ENCODE data around the gene RDH12.

RDH12 gene

GRCh38 chr14:67768219-67768618 lies 66.5 kb downstream of the RDH12 start:
- Histone ChIP-seq H3K4me3 (ENCODE audit: severe bottlenecking) (no peak overlapping the region), H3K9me3 (ENCODE audit: severe bottlenecking) (no peaks in the 10 kb centered on the region), H3K27ac (ENCODE audit: poor library complexity, severe bottlenecking) (no peak overlapping the region), H3K36me3 (ENCODE audit: low read depth) (peaks cover 86% of the 10 kb centered on the region), H3K4me1 (ENCODE audit: insufficient read depth, poor library complexity, severe bottlenecking) (no peaks in the 10 kb centered on the region), H3K27me3 (ENCODE audit: insufficient read depth, poor library complexity, severe bottlenecking) (no peaks in the 10 kb centered on the region)
- ATAC-seq (ENCODE audit: low read depth) (no peak), DNase-seq (ENCODE audit: low spot score) (no peak)
- TF ChIP-seq CTCF (IDR thresholded peaks at IDR 0.05; ENCODE audit: poor library complexity, severe bottlenecking) = no peak

GRCh38 chr14:67773844-67774377 lies 72.2 kb downstream of the RDH12 start:
- no peak overlapping the region for H3K27ac ChIP-seq (ENCODE audit: poor library complexity, severe bottlenecking)
- H3K36me3 ChIP-seq (ENCODE audit: low read depth) = peaks cover 89% of the 10 kb centered on the region
- ATAC-seq (ENCODE audit: low read depth) (no peak), DNase-seq (ENCODE audit: low spot score) (no peak)
- no peak for TF ChIP-seq CTCF (IDR thresholded peaks at IDR 0.05; ENCODE audit: poor library complexity, severe bottlenecking)
- no peaks in the 10 kb centered on the region for H3K4me1 ChIP-seq (ENCODE audit: insufficient read depth, poor library complexity, severe bottlenecking)
- no peaks in the 10 kb centered on the region for H3K9me3 ChIP-seq (ENCODE audit: severe bottlenecking)
- H3K4me3 ChIP-seq (ENCODE audit: severe bottlenecking) = no peak overlapping the region
- H3K27me3 ChIP-seq (ENCODE audit: insufficient read depth, poor library complexity, severe bottlenecking) = no peaks in the 10 kb centered on the region

GRCh38 chr14:67776653-67777322 lies 75.1 kb downstream of the RDH12 start:
- ATAC-seq (ENCODE audit: low read depth) (no peak), DNase-seq (ENCODE audit: low spot score) (no peak)
- H3K9me3 ChIP-seq (ENCODE audit: severe bottlenecking) = no peaks in the 10 kb centered on the region
- no peaks in the 10 kb centered on the region for H3K4me1 ChIP-seq (ENCODE audit: insufficient read depth, poor library complexity, severe bottlenecking)
- H3K27ac ChIP-seq (ENCODE audit: poor library complexity, severe bottlenecking) = no peak overlapping the region
- TF ChIP-seq CTCF (IDR thresholded peaks at IDR 0.05; ENCODE audit: poor library complexity, severe bottlenecking) = no peak
- peaks cover 88% of the 10 kb centered on the region for H3K36me3 ChIP-seq (ENCODE audit: low read depth)
- no peak overlapping the region for H3K4me3 ChIP-seq (ENCODE audit: severe bottlenecking)
- H3K27me3 ChIP-seq (ENCODE audit: insufficient read depth, poor library complexity, severe bottlenecking) = no peaks in the 10 kb centered on the region

GRCh38 chr14:67778792-67779191 lies 77.1 kb downstream of the RDH12 start:
- Histone ChIP-seq H3K27ac (ENCODE audit: poor library complexity, severe bottlenecking) (no peak overlapping the region), H3K4me3 (ENCODE audit: severe bottlenecking) (no peak overlapping the region), H3K9me3 (ENCODE audit: severe bottlenecking) (no peaks in the 10 kb centered on the region), H3K27me3 (ENCODE audit: insufficient read depth, poor library complexity, severe bottlenecking) (no peaks in the 10 kb centered on the region), H3K4me1 (ENCODE audit: insufficient read depth, poor library complexity, severe bottlenecking) (no peaks in the 10 kb centered on the region), H3K36me3 (ENCODE audit: low read depth) (peaks cover 89% of the 10 kb centered on the region)
- ATAC-seq (ENCODE audit: low read depth) (no peak), DNase-seq (ENCODE audit: low spot score) (no peak)
- no peak for TF ChIP-seq CTCF (IDR thresholded peaks at IDR 0.05; ENCODE audit: poor library complexity, severe bottlenecking)

GRCh38 chr14:67782090-67782489 lies 80.4 kb downstream of the RDH12 start:
- H3K27me3 ChIP-seq (ENCODE audit: insufficient read depth, poor library complexity, severe bottlenecking) = no peaks in the 10 kb centered on the region
- TF ChIP-seq CTCF (IDR thresholded peaks at IDR 0.05; ENCODE audit: poor library complexity, severe bottlenecking) = no peak
- DNase-seq (ENCODE audit: low spot score) (no peak), ATAC-seq (ENCODE audit: low read depth) (no peak)
- no peak overlapping the region for H3K27ac ChIP-seq (ENCODE audit: poor library complexity, severe bottlenecking)
- no peak overlapping the region for H3K4me3 ChIP-seq (ENCODE audit: severe bottlenecking)
- peaks cover 82% of the 10 kb centered on the region for H3K36me3 ChIP-seq (ENCODE audit: low read depth)
- H3K4me1 ChIP-seq (ENCODE audit: insufficient read depth, poor library complexity, severe bottlenecking) = no peaks in the 10 kb centered on the region
- no peaks in the 10 kb centered on the region for H3K9me3 ChIP-seq (ENCODE audit: severe bottlenecking)
